HepG2 (cell line): ENCODE data around the gene EPB41L2. TPM values are rescaled to one million over a fixed set of nuclear protein-coding genes. Genes with fewer than 3 reads are reported as not detected.

Experiments used
- ATF3 ChIP-seq: sonication (generic); formaldehyde crosslinking; IDR thresholded peaks from 2 replicates; pipeline ENCODE4 v1.4.0; 2020; ENCODE audit warnings: missing genetic modification reagents
- CBX2 ChIP-seq, 2 experiments: fragments of 200-600 bp in 1 of 2; sonication (generic); formaldehyde crosslinking in 1 of 2; IDR thresholded peaks; 2 replicates each; pipeline versions ENCODE4 v1.7.0 to v1.8.1; 2018 to 2022; ENCODE audit warnings: low read depth in 2 of 2, low read length in 1 of 2, mild to moderate bottlenecking in 1 of 2, missing genetic modification reagents in 1 of 2
- ELF1 ChIP-seq: sonication (generic); formaldehyde crosslinking; IDR thresholded peaks from 2 replicates; pipeline ENCODE4 v1.4.0; 2020; ENCODE audit warnings: missing genetic modification reagents
- GTF3A ChIP-seq: sonication (generic); formaldehyde crosslinking; conservative IDR thresholded peaks from 2 replicates; pipeline ENCODE4 v1.4.0; 2020; ENCODE audit warnings: mild to moderate bottlenecking, missing genetic modification reagents
- IRX3 ChIP-seq: sonication (generic); formaldehyde crosslinking; IDR thresholded peaks from 2 replicates; pipeline ENCODE4 v1.8.1; 2023; ENCODE audit warnings: mild to moderate bottlenecking, low read depth, missing genetic modification reagents, borderline replicate concordance
- KLF9 ChIP-seq: IDR thresholded peaks from 2 replicates; pipeline ENCODE4 v1.6.1; 2016; ENCODE audit warnings: low read depth
- NFAT5 ChIP-seq: sonication (generic); formaldehyde crosslinking; IDR thresholded peaks from 2 replicates; pipeline ENCODE4 v1.4.0; 2020; ENCODE audit warnings: missing genetic modification reagents
- PRPF4 ChIP-seq: fragments of 200-400 bp; formaldehyde crosslinking; IDR thresholded peaks from 2 replicates; pipeline ENCODE4 v1.6.1; 2016; ENCODE audit warnings: low read length, low read depth; ENCODE audit not compliant: poor library complexity, severe bottlenecking
- RFX5 ChIP-seq: IDR thresholded peaks from 2 replicates; pipeline ENCODE4 v1.6.1; 2011; ENCODE audit warnings: low read depth, low read length, improper control_type of control experiment
- SAP130 ChIP-seq: IDR thresholded peaks from 2 replicates; pipeline ENCODE4 v1.6.1; 2016; ENCODE audit warnings: low read depth
- SMAD3 ChIP-seq: sonication (generic); formaldehyde crosslinking; IDR thresholded peaks from 2 replicates; pipeline ENCODE4 v1.4.0; 2020; ENCODE audit warnings: missing genetic modification reagents
- SYNCRIP ChIP-seq: fragments of 200-400 bp; formaldehyde crosslinking; IDR thresholded peaks from 2 replicates; pipeline ENCODE4 v1.6.1; 2018; ENCODE audit warnings: mild to moderate bottlenecking, low read depth, low read length; ENCODE audit not compliant: insufficient read depth
- THAP11 ChIP-seq: IDR thresholded peaks from 2 replicates; pipeline ENCODE4 v1.6.1; 2016; ENCODE audit warnings: missing biosample characterization, missing genetic modification reagents
- ZFAT ChIP-seq: sonication (generic); formaldehyde crosslinking; conservative IDR thresholded peaks from 2 replicates; pipeline ENCODE4 v1.8.1; 2023; ENCODE audit warnings: missing genetic modification reagents, inconsistent platforms
- ZFY ChIP-seq: sonication (generic); formaldehyde crosslinking; IDR thresholded peaks from 2 replicates; pipeline ENCODE4 v1.4.0; 2020; ENCODE audit warnings: missing genetic modification reagents
- ZNF740 ChIP-seq: sonication (generic); formaldehyde crosslinking; IDR thresholded peaks from 2 replicates; pipeline ENCODE4 v1.4.0; 2020; ENCODE audit warnings: missing genetic modification reagents
- ZNF746 ChIP-seq: sonication (generic); formaldehyde crosslinking; IDR thresholded peaks from 2 replicates; pipeline ENCODE4 v1.8.0; 2022; ENCODE audit warnings: mild to moderate bottlenecking, missing genetic modification reagents
- ZNF816 ChIP-seq: sonication (generic); formaldehyde crosslinking; IDR thresholded peaks from 2 replicates; pipeline ENCODE4 v1.8.0; 2022; ENCODE audit warnings: missing genetic modification reagents, mild to moderate bottlenecking, borderline replicate concordance
- ZNF879 ChIP-seq: sonication (generic); formaldehyde crosslinking; IDR thresholded peaks from 2 replicates; pipeline ENCODE4 v1.8.1; 2023; ENCODE audit warnings: missing genetic modification reagents
- ZSCAN20 ChIP-seq: sonication (generic); formaldehyde crosslinking; IDR thresholded peaks from 2 replicates; pipeline ENCODE4 v1.4.0; 2020; ENCODE audit warnings: missing genetic modification reagents, mild to moderate bottlenecking, borderline replicate concordance
- ZSCAN22 ChIP-seq: sonication (generic); formaldehyde crosslinking; IDR thresholded peaks from 2 replicates; pipeline ENCODE4 v1.4.0; 2020; ENCODE audit warnings: mild to moderate bottlenecking, missing genetic modification reagents
- polyA plus RNA-seq, 8 experiments: library from polyadenylated mRNA; depleted of rRNA in 3 of 8; stranded (reverse) in 7 of 8; unstranded in 1 of 8; fragments of >200 nt; fragmentation: Illumina TruSeq in 4 of 8; extraction: Trizol in 4 of 8; gene quantifications; 2 replicates each; pipeline versions ENCODE4 v1.2.1 to v1.2.3, GENCODE V29; 2011 to 2016; ENCODE audit warnings: low read depth in 4 of 8, missing spikeins in 1 of 8, mixed read lengths in 1 of 8; ENCODE audit not compliant: insufficient read depth in 1 of 8
- total RNA-seq, 5 experiments: library from RNA; depleted of rRNA; stranded (reverse); fragments of >200 nt; fragmentation: Illumina TruSeq; extraction: Trizol; gene quantifications; 2 replicates each; pipeline ENCODE4 v1.2.3, GENCODE V29; 2016; ENCODE audit warnings: low read depth in 1 of 5
- TF ChIP-seq, protein P1 (sequence below): sonication (generic); formaldehyde crosslinking; IDR thresholded peaks from 2 replicates; pipeline ENCODE4 v1.4.0; 2020; ENCODE audit warnings: low read depth, mild to moderate bottlenecking, missing genetic modification reagents

The EPB41L2 gene
- total and polyA plus RNA-seq, 2 of the 13 experiments (the other 11 are each of a cell fraction or from before 2014, with no cell fraction given), result 41.7 to 56.4 TPM

- TF ChIP-seq NFAT5 (CRISPR knock-in tag) (no peak), ZNF816 (CRISPR knock-in tag) (peak; percentile 63; the same call in 1 of the 2 replicates), ELF1 (CRISPR knock-in tag) (no peak), CBX2 (IDR thresholded peaks at IDR 0.05; ENCODE audit: low read depth, low read length) (no peak), CBX2 (CRISPR knock-in tag; IDR thresholded peaks at IDR 0.05; ENCODE audit: low read depth) (no peak), GTF3A (CRISPR knock-in tag) (no peak), ZFY (CRISPR knock-in tag) (peak; percentile 0; the same call in 1 of the 2 replicates), ZNF740 (CRISPR knock-in tag) (no peak; the same call in 1 of the 2 replicates), ATF3 (CRISPR knock-in tag) (no peak), ZFAT (CRISPR knock-in tag) (no peak), ZSCAN22 (CRISPR knock-in tag) (no peak), ZNF746 (CRISPR knock-in tag) (no peak), IRX3 (no peak), ZNF879 (CRISPR knock-in tag) (no peak), RFX5 (no peak), THAP11 (CRISPR knock-in tag) (peak; percentile 51), SMAD3 (CRISPR knock-in tag) (no peak), ZSCAN20 (CRISPR knock-in tag) (no peak), SAP130 (CRISPR knock-in tag) (peak; percentile 61), SYNCRIP (no peak), KLF9 (CRISPR knock-in tag) (no peak), PRPF4 (no peak)
- TF ChIP-seq, protein P1, sequence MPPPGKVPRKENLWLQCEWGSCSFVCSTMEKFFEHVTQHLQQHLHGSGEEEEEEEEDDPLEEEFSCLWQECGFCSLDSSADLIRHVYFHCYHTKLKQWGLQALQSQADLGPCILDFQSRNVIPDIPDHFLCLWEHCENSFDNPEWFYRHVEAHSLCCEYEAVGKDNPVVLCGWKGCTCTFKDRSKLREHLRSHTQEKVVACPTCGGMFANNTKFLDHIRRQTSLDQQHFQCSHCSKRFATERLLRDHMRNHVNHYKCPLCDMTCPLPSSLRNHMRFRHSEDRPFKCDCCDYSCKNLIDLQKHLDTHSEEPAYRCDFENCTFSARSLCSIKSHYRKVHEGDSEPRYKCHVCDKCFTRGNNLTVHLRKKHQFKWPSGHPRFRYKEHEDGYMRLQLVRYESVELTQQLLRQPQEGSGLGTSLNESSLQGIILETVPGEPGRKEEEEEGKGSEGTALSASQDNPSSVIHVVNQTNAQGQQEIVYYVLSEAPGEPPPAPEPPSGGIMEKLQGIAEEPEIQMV (CRISPR knock-in tag), result no peak
These were observed 209.4 kb downstream of the EPB41L2 start (continued) for GRCh38 chr6:130853555-130854183.
